K562 (cell line): ENCODE data around the gene ABCC10. TPM values are rescaled to one million over a fixed set of nuclear protein-coding genes. Genes with fewer than 3 reads are reported as not detected.

ENCODE experiments used
- ATAC-seq: fragments of 200-7000 bp; cut with Tn5 transposase; 3 replicates; pipeline ENCODE4 v1.9.1; 2020; ENCODE audit warnings: moderate library complexity
- BruUV-seq: library from RNA; stranded (reverse); fragments of 400-500 nt; replicated peaks from 2 replicates; lab custom pipeline; 2021; lab: Mats Ljungman, UMichigan
- CTCF ChIA-PET: fragments of 300-600 bp; formaldehyde crosslinking; extraction: SDS; loops from one replicate; lab custom pipeline; 2021; ENCODE audit warnings: low intra/inter-chr PET ratio; lab: Yijun Ruan, JAX
- POLR2A ChIA-PET: fragments of 300-600, 350-650 bp; sonication (Branson Sonifier 250); formaldehyde crosslinking; extraction: SDS; loops from one replicate; lab custom pipeline; 2021; ENCODE audit warnings: antibody characterized with exemption, inconsistent platforms; lab: Yijun Ruan, JAX
- DNase-seq, 4 experiments: peaks; one replicate each; pipeline versions ENCODE4 v3.0.0 to v3.0.0-alpha.2; 2011 to 2018; ENCODE audit warnings: low spot score in 3 of 4, mixed read lengths in 3 of 4; ENCODE audit errors: extremely low read depth in 1 of 4
- FAIRE-seq: peaks from 2 replicates; lab custom pipeline; 2011; peaks lifted over from hg19 to GRCh38; lab: Jason Lieb, UNC
- H2AFZ ChIP-seq: 2 replicates; pipeline ENCODE4 v1.6.0; 2011; ENCODE audit warnings: low read depth, low read length, control low read depth, inconsistent platforms
- H3K27ac ChIP-seq: fragments of 200-600 bp; 3 replicates; pipeline ENCODE4 v1.8.0; 2011; ENCODE audit warnings: low read depth, mild to moderate bottlenecking, control low read depth, inconsistent platforms, low read length, moderate library complexity, mixed read lengths; ENCODE audit errors: extremely low read depth
- H3K27me3 ChIP-seq, 2 experiments: fragments of 300-600 bp in 1 of 2; 2 replicates in 1 of 2; 3 replicates in 1 of 2; pipeline versions ENCODE4 v1.6.0 to v1.8.0; 2011; ENCODE audit warnings: inconsistent platforms in 2 of 2, low read length in 2 of 2, mild to moderate bottlenecking in 1 of 2, mixed read lengths in 1 of 2, moderate library complexity in 1 of 2; ENCODE audit not compliant: control insufficient read depth in 2 of 2, insufficient read depth in 2 of 2
- H3K36me3 ChIP-seq: fragments of 300-600 bp; 3 replicates; pipeline ENCODE4 v1.8.0; 2011; ENCODE audit warnings: mild to moderate bottlenecking, low read length, inconsistent platforms; ENCODE audit not compliant: control insufficient read depth, insufficient read depth
- H3K4me1 ChIP-seq, 2 experiments: fragments of 200-600 bp in 1 of 2; replicated peaks in 1 of 2; 2 replicates in 1 of 2; 3 replicates in 1 of 2; pipeline versions ENCODE4 v1.5.1 to v1.8.0; 2011; ENCODE audit warnings: inconsistent platforms in 2 of 2, low read length in 2 of 2, mild to moderate bottlenecking in 1 of 2, mixed read lengths in 1 of 2, moderate library complexity in 1 of 2; ENCODE audit not compliant: control insufficient read depth in 2 of 2, insufficient read depth in 2 of 2
- H3K4me2 ChIP-seq: 2 replicates; pipeline ENCODE4 v1.6.1; 2011; ENCODE audit warnings: low read length, control low read depth, inconsistent platforms, mixed read lengths; ENCODE audit not compliant: insufficient read depth
- H3K4me3 ChIP-seq: fragments of 200-600 bp; sonication (generic), shearing (Covaris generic); 2 replicates; pipeline ENCODE4 v1.5.1; 2016; ENCODE audit warnings: control low read depth, inconsistent platforms
- H3K79me2 ChIP-seq: fragments of 200-600 bp; 3 replicates; pipeline ENCODE4 v1.8.0; 2011; ENCODE audit warnings: low read length, inconsistent platforms; ENCODE audit not compliant: control insufficient read depth, insufficient read depth
- H3K9ac ChIP-seq, 2 experiments: 2 replicates each; pipeline versions ENCODE4 v1.6.0 to v1.6.1; 2011; ENCODE audit warnings: low read depth in 2 of 2, low read length in 2 of 2, control low read depth in 1 of 2, inconsistent platforms in 1 of 2, mild to moderate bottlenecking in 1 of 2, mixed read lengths in 1 of 2; ENCODE audit not compliant: insufficient read depth in 1 of 2
- H3K9me1 ChIP-seq: one replicate; pipeline ENCODE4 v1.6.0; 2011; ENCODE audit warnings: inconsistent platforms, mild to moderate bottlenecking, low read length, moderate library complexity; ENCODE audit not compliant: control insufficient read depth, insufficient read depth
- H3K9me3 ChIP-seq: replicated peaks from 2 replicates; pipeline ENCODE4 v1.5.1; 2011; ENCODE audit warnings: low read depth, low read length, inconsistent platforms; ENCODE audit not compliant: control insufficient read depth, insufficient read depth
- H4K20me1 ChIP-seq: replicated peaks from 2 replicates; pipeline ENCODE4 v1.6.1; 2011; ENCODE audit warnings: low read length, inconsistent platforms, mixed read lengths; ENCODE audit not compliant: control insufficient read depth, insufficient read depth
- CEBPB ChIP-seq: fragments of 450-650 bp; IDR thresholded peaks from 2 replicates; pipeline ENCODE4 v1.6.1; 2016; ENCODE audit warnings: missing genetic modification characterization, missing compliant biosample characterization
- CEBPG ChIP-seq, 3 experiments: fragments of 200-800 bp in 1 of 3; sonication (Bioruptor generic) in 1 of 3; sonication (generic) in 1 of 3; formaldehyde crosslinking in 1 of 3; IDR thresholded peaks in 2 of 3; conservative IDR thresholded peaks in 1 of 3; 2 replicates each; pipeline versions ENCODE4 v1.6.1 to v1.8.0; 2016 to 2022; ENCODE audit warnings: missing compliant biosample characterization in 2 of 3, missing genetic modification characterization in 2 of 3, mild to moderate bottlenecking in 1 of 3, missing genetic modification reagents in 1 of 3
- HNRNPL ChIP-seq: fragments of 200-400 bp; formaldehyde crosslinking; IDR thresholded peaks from 2 replicates; pipeline ENCODE4 v1.6.1; 2017; ENCODE audit warnings: low read depth, mild to moderate bottlenecking, low read length
- KHSRP ChIP-seq: fragments of 450-650 bp; IDR thresholded peaks from 2 replicates; pipeline ENCODE4 v1.6.1; 2017
- TAL1 ChIP-seq: fragments of 450-650 bp; IDR thresholded peaks from 2 replicates; pipeline ENCODE4 v1.6.1; 2016; ENCODE audit warnings: mild to moderate bottlenecking
- ZNF77 ChIP-seq: fragments of 250-450 bp; sonication (Bioruptor Pico); IDR thresholded peaks from 2 replicates; pipeline ENCODE4 v1.5.0; 2020
- WGBS: fragments of 100-300 bp; shearing (Covaris generic); methylation state at CpG from one replicate; pipeline ENCODE4 v1.1.6; 2016; ENCODE audit warnings: low coverage, mixed read lengths; ENCODE audit not compliant: insufficient coverage; ENCODE audit errors: missing lambda C conversion rate; 5-methylcytosine and 5-hydroxymethylcytosine counted together
- in situ Hi-C: fragments of 300-500 bp; cut with MboI; formaldehyde crosslinking; loops from 4 replicates; pipeline ENCODE4 v1.15.0; 2018; ENCODE audit warnings: inconsistent platforms, mixed read lengths
- intact Hi-C: fragments of 100-400 bp; cut with micrococcal nuclease; formaldehyde crosslinking; loops from 2 replicates; pipeline ENCODE4 v1.14.2; 2022
- polyA plus RNA-seq, 8 experiments: library from polyadenylated mRNA; depleted of rRNA in 4 of 8; stranded (reverse) in 5 of 8; unstranded in 3 of 8; fragments of >200 nt; fragmentation: Nextera tagmentation in 2 of 8; fragmentation: Illumina TruSeq in 1 of 8; extraction: Ambion mirVana in 2 of 8; extraction: Trizol in 1 of 8; gene quantifications; 2 replicates each; pipeline versions ENCODE4 v1.2.1 to v1.2.3, GENCODE V29; 2011 to 2014; ENCODE audit warnings: inconsistent platforms in 1 of 8, missing spikeins in 1 of 8
- total RNA-seq, 7 experiments: library from RNA; depleted of rRNA in 6 of 7; stranded (reverse); fragments of >200 nt in 6 of 7; fragmentation: Illumina TruSeq in 2 of 7; extraction: Trizol in 2 of 7; gene quantifications; 2 replicates each; pipeline versions ENCODE4 v1.2.1 to v1.2.3, GENCODE V29; 2011 to 2021; ENCODE audit warnings: low replicate concordance in 1 of 7
- TF ChIP-seq, protein P1 (sequence below), 2 experiments: fragments of 450-650 bp in 1 of 2; sonication (generic) in 1 of 2; formaldehyde crosslinking in 1 of 2; IDR thresholded peaks in 1 of 2; conservative IDR thresholded peaks in 1 of 2; 2 replicates each; pipeline versions ENCODE4 v1.6.1 to v1.8.1; 2016 to 2023; ENCODE audit warnings: mild to moderate bottlenecking in 2 of 2, moderate library complexity in 2 of 2, inconsistent platforms in 1 of 2, missing genetic modification reagents in 1 of 2

ABCC10 gene
- total and polyA plus RNA-seq, 9 of the 15 experiments (the other 6 are each of a cell fraction or from before 2014, with no cell fraction given): 2.4 to 29.1 (median 13.7) TPM

- FAIRE-seq (no peak), DNase-seq (no peak), ATAC-seq (no peak)
- Histone ChIP-seq H2AFZ (no peak overlapping the region), H3K4me1 (peaks cover 12% of the 10 kb centered on the region in 2 experiments), H4K20me1 (no peaks in the 10 kb centered on the region), H3K27ac (no peak overlapping the region), H3K9ac (no peak overlapping the region), H3K79me2 (no peaks in the 10 kb centered on the region), H3K9me3 (no peaks in the 10 kb centered on the region), H3K27me3 (peaks cover 0 to 6% of the 10 kb centered on the region in 2 experiments; a peak in 3 of 5 replicates), H3K4me2 (no peak overlapping the region), H3K36me3 (no peaks in the 10 kb centered on the region), H3K4me3 (no peak overlapping the region), H3K9me1 (no peaks in the 10 kb centered on the region)
- BruUV-seq: no TSS peak
- POLR2A ChIA-PET: interaction anchor here (0.7 to 1.4 kb wide), 4 partner anchors 10 to 241 kb away, joined by 3 to 8 read pairs (median 4); no protein-coding TSS in a partner anchor
- intact Hi-C loops: loop anchor here (5.0 kb wide), 1 partner anchor 134 kb away; no protein-coding TSS in a partner anchor
- in situ Hi-C loops: no loop called here
- WGBS: 52% methylated on average over 6 of the region's 6 CpGs
- CTCF ChIA-PET: no interaction called here
- TF ChIP-seq, protein P1, sequence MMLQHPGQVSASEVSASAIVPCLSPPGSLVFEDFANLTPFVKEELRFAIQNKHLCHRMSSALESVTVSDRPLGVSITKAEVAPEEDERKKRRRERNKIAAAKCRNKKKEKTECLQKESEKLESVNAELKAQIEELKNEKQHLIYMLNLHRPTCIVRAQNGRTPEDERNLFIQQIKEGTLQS (IDR thresholded peaks at IDR 0.05): peak; percentile 48; the same call in 1 of the 2 replicates
- TF ChIP-seq, protein P1 (CRISPR knock-in tag; conservative IDR thresholded peaks at IDR 0.05): no peak
- TF ChIP-seq HNRNPL (no peak), ZNF77 (CRISPR knock-in tag) (no peak), CEBPB (tag) (peak; percentile 51), TAL1 (no peak), CEBPG (CRISPR knock-in tag; IDR thresholded peaks at IDR 0.05) (peak; percentile 37; the same call in 1 of the 2 replicates), CEBPG (tag; conservative IDR thresholded peaks at IDR 0.05 in 1 of 2, IDR thresholded peaks at IDR 0.05 in 1 of 2) (peak; percentile 46 to 62; a peak in 3 of 4 replicates), KHSRP (no peak)
Observed at GRCh38 chr6:43396408-43397149, 30.8 kb upstream of the ABCC10 start.
